Posterior vena cava (tissue), 2 donors: ENCODE measurements around the gene C10orf120. TPM values are rescaled to one million over a fixed set of nuclear protein-coding genes. Genes with fewer than 3 reads are reported as not detected.

Experiments used
- DNase-seq: peaks from one replicate; pipeline ENCODE4 v3.0.0-alpha.2; 2020; ENCODE audit warnings: low spot score
- intact Hi-C, 2 donors: fragments of 100-400 bp; cut with DNase I; formaldehyde crosslinking; loops; one replicate each; pipeline versions ENCODE4 v1.14.1 to v1.14.2; 2022 to 2023
- total RNA-seq, 2 donors: library from RNA; stranded (reverse); fragmentation: NEBNext Ultra II Directional; extraction: Animal tissue kit (Norgen Biotek cat#: 25700); gene quantifications; one replicate each; pipeline ENCODE4 v1.2.1, GENCODE V29; 2021
- donor health status: DM: yes; HTN: yes; CAD: no.
- donor health status: DM: yes; HTN: yes; CAD: no.

The C10orf120 gene
- total RNA-seq, 2 donors from 2014 or later = not detected

- no peak for DNase-seq
- intact Hi-C loops = no loop called here
Measured at GRCh38 chr10:122665329-122665860, 34.3 kb downstream of the C10orf120 start.

- DNase-seq = no peak
- intact Hi-C loops = no loop called here
Measured at GRCh38 chr10:122664501-122664900, 35.1 kb downstream of the C10orf120 start.

- intact Hi-C loops = no loop called here
Measured at GRCh38 chr10:122663516-122664130, 36.0 kb downstream of the C10orf120 start.

DNA sequence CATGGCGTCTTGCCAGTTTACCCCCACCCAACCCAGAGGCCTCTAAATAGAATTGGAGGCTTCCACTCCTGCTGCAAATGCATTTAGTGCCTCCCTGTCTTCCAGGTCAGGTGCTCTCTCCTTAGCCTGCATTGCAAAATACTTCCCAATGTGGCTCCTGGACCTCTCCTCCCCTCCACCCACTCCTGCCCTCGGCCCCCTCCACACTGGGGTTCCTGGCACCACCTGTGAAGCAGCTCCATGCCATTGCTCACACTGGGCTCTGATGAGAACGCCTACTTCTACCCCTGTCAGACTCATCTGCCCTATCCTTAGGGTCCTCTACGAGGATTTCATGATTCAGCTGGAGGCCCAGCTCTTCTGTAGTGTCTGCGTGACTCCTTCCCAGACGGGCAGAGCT lies 37.4 kb downstream of the C10orf120 start:
- intact Hi-C loops = no loop called here
- no peak for DNase-seq

More at GRCh38 chr10:122663516-122664130, 36.0 kb downstream of the C10orf120 start:
- no peak for DNase-seq

DNA sequence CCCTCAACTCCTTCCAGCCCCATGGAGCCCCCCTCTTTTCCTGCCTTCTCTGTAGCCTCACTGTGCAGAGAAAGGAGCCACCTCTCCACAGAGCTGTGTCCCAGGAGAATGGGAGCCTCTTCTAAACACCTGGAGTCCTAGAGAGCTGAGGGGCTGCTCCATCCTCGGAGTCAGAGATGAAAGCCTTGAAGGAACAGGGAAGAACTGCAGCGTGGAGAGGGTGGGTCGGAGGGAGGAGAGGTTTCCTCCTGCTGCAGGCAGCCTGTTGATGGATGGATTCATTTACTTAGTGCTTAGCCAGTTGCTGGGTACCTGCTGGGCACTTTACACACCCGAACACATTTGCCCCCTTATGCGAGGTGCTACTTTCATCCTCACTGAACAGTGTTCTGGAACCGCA lies 39.0 kb downstream of the C10orf120 start:
- intact Hi-C loops = no loop called here
- no peak for DNase-seq

- intact Hi-C loops = no loop called here
- DNase-seq = no peak
Measured at GRCh38 chr10:122659651-122660050, 40.0 kb downstream of the C10orf120 start.

- intact Hi-C loops = no loop called here
- no peak for DNase-seq
Measured at GRCh38 chr10:122659126-122659525, 40.5 kb downstream of the C10orf120 start.

- DNase-seq = no peak
- intact Hi-C loops = no loop called here
Measured at GRCh38 chr10:122658356-122659049, 41.1 kb downstream of the C10orf120 start.

GRCh38 chr10:122657729-122658128 lies 41.9 kb downstream of the C10orf120 start:
- no peak for DNase-seq
- intact Hi-C loops = no loop called here

DNA sequence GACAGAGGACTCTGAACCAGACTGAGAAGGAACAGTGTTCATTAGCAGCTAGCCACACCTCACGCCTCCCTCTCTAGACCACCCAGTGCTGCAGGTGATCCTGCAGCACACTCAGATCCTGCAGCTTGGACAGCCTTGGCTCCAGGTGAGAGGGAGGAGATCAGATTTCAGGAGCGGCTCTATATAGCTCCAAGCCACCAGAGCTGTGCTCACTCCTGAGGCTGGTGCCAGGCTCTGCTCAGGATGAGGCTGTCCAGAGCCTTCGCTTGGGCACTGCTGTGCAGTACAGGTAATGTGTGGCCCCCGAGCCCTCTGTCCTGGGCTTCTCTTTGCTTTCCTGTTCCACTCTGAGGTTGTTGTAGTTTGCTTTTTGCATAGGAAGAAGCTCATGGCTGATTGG lies 42.4 kb downstream of the C10orf120 start:
- DNase-seq = peak; percentile 42

DNA sequence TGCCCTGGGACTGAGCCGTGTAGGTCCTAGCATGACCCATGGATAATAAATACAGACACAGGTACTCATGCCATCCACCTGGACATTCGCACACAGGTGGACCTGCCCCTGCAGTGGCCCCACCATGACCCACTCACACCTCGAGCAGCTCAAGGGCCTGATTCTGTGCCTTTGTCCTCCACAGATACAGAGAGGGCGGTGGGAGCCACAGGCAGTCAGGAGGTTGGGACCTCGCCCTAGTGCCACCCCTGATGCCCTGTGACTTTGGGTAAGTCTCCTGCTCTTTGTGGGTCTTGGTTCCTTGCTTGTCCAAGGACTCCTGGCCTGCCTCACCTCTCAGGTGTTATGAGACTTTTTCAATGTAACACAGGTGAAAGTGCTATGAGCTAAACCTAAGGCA lies 42.9 kb downstream of the C10orf120 start:
- no peak for DNase-seq
- intact Hi-C loops = no loop called here

More for the DNA sequence above, 42.4 kb downstream of the C10orf120 start:
- intact Hi-C loops = no loop called here

- intact Hi-C loops = no loop called here
- no peak for DNase-seq
Measured at GRCh38 chr10:122656308-122656705, 43.3 kb downstream of the C10orf120 start.

- intact Hi-C loops = no loop called here
Measured at GRCh38 chr10:122655524-122656307, 43.9 kb downstream of the C10orf120 start.

DNA sequence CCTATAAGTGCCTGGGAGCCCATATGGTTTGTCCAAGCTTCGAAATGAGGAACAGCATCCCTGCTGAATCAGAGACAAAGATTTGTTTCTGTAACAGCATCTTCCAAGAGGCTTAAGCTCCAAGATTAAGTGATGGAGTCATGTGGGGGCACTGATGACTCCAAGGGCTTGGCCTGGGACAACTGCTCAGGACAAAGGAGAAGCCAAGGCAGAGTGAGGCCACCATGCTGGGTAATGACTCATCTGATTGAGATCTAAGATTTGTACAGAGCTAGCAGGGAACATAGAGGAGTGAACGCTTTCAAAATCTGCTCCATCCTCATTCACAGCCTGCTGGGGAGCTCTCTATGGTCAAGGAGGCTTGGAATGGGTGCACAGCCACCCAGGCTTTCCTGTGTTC lies 49.3 kb downstream of the C10orf120 start:
- intact Hi-C loops = no loop called here
- no peak for DNase-seq

More at GRCh38 chr10:122655524-122656307, 43.9 kb downstream of the C10orf120 start:
- DNase-seq = no peak

DNA sequence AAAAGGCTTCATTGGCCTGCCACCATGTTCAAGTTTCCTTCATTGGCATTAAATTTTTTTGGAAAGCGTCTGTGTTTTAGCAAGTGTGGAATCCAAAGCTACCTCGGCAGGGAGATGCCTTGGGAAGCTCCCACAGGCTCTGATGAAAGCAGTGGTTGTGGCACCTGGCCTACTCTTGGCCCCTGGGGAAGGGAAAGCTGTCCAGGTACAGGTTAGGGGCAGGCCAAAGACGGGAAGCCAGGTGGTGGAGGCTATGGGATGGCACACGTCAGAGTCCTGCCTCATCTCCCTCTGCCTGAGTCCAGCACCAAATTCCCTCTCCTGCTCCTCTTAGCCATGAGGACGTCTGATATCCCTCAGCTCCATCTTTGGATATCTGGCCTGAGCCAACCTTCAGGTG lies 49.7 kb downstream of the C10orf120 start:
- intact Hi-C loops = loop anchor here in 1 of 2 donors (2.0 kb wide), 1 partner anchor 55 kb away; no protein-coding TSS in a partner anchor
- no peak for DNase-seq

DNA sequence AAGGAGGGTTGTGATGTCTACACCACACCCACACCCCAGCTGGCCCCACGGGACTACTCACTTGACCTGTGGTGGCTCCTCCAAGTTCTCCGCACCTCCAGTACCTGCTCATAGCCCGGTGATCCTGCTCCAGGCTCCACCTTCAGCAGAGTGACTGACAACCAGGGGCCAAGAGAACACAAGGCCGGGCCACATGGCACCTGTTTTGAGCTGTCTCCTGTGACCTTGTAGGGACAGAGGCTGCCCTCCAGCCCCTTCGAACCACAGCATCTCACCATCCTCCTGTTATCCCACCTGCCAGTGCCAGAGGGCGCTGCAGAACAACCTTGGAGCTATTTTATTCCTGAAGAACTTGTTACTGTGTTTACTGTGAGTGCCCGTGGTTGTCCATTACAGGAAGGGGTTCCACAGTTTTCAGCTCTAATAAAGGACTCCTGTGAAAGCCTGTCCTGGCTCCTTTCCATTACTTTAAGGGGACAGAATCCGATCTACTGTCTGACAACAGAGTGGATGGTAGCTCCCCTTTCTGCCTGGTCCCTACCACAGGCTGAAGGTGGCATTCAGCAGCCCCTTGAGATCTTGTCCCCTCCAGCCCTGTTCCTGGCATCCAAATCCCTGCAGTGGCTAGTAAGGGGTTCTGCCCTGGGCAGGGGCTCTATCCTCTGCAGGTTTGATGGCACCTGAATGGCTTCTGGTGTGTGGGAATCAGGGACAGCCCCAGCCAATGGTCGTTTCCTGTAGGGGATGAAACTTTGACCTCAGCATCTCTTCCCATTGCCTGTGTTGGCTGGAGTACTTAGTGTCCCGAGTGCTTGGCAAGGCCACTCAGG lies 50.8 kb downstream of the C10orf120 start:
- intact Hi-C loops = loop anchor here in 1 of 2 donors (2.0 kb wide), 1 partner anchor 56 kb away; no protein-coding TSS in a partner anchor
- DNase-seq = no peak
